Stimulated activated CD8-positive, alpha-beta memory T cell treated with anti-CD3 and anti-CD28 coated beads, Interleukin-4, amount 100 ng/mL, for 4 hours (primary cell): ENCODE data around the gene LIMA1.
"Not testable (repeated sequence)": the region's sequence is repeated elsewhere in the genome, so short reads cannot be mapped to it uniquely, and the experiment has no call there.

Experiments used
- DNase-seq, 2 donors: peaks; one replicate each; pipeline ENCODE4 v3.0.0-alpha.2; 2020; ENCODE audit warnings: low read depth in 2 of 2, low spot score in 1 of 2

Gene LIMA1

DNA sequence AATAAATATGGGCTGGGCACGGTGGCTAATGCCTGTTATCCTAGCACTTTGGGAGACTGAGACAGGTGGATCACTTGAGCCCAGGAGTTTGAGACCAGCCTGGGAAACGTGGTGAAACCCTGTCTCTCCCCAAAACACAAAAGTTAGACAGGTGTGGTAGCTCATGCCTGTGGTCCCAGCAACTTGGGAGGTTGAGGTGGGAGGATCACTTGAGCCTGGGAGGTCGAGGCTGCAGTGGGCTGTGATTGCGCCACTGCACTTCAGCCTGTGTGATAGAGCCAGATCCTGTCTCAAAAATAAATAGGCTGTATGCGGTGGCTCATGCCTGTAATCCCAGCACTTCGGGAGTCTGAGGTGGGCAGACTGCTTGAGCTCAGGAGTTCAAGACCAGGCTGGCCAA is 135.3 kb downstream of the LIMA1 start:
- not testable (repeated sequence) for DNase-seq

- no peak for DNase-seq
These were observed 136.0 kb downstream of the LIMA1 start for GRCh38 chr12:50147281-50147680.

- no peak for DNase-seq
These were observed 137.9 kb downstream of the LIMA1 start for GRCh38 chr12:50145439-50145838.

DNA sequence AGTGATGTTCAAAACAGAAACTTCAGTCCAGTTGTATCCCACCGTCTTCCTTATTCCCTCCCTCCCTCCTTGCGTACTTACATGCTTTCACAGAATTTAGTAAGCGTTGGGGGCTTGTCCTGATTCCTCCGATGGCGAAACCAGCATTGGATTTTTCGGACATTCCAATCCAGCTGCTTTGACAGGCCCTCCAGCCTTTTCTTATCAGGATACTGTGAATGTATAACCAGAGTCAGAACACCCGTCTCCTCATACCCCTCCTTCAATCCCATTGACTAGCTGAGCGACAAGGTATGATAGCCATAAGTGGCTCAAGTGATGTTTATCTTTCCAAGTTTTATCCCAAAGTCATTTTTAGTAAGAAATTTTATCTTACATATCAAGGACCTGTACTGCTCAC is 140.3 kb downstream of the LIMA1 start:
- no peak for DNase-seq

DNA sequence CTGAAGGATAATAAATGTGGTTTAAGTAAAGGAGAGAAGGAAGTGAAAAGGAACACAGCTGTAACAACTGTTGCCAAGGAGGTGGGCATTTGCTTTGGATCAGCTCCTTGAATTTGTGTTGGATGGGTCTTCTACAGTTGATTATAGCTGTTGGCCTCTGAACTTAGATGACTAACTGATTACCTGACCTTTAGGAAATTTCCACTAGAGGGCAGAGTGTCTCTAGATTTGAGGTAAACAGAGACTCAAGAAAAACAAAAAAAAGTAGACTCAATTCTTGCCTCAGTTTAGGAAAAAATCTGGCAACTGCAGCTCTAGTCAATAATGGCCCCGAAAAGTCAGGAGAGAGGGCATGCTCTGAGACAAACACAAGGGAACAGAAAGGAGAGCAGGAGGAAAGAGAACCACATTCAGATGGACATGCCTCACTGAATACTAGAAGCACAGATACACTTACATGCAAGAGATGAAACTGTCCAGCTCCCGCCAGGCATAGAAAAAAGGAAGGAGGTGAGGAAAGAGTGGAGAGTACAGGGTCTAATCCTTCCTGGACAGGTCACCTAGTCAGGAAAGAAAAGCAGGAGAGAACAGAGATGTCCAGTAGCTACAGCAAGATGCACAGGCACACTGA is 150.7 kb downstream of the LIMA1 start:
- no peak for DNase-seq

- no peak for DNase-seq
These were observed 154.0 kb downstream of the LIMA1 start for GRCh38 chr12:50129290-50129689.

DNA sequence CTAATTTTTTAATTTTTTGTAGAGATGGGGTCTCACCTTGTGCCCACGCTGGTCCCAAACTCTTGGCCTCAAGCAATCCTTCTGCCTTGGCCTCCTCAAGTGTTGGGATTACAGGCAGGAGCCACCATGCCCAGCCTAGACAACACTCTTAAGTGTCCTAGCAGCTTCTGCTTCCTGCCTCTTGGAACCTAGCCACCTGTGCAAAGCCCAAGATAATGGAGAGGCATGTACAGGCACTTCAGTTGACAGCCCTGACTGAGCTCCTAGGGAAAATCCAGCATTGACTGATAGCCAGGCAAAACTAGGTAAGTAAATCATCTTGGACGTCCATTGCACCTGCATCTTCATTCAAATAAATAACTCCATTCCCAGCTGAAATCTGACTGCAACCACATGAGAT is 155.8 kb downstream of the LIMA1 start:
- no peak for DNase-seq
